ENCODE results near the gene S100A4.
"Not testable (repeated sequence)": the region's sequence is repeated elsewhere in the genome, so short reads cannot be mapped to it uniquely, and the experiment has no call there.

Gene S100A4

DNA sequence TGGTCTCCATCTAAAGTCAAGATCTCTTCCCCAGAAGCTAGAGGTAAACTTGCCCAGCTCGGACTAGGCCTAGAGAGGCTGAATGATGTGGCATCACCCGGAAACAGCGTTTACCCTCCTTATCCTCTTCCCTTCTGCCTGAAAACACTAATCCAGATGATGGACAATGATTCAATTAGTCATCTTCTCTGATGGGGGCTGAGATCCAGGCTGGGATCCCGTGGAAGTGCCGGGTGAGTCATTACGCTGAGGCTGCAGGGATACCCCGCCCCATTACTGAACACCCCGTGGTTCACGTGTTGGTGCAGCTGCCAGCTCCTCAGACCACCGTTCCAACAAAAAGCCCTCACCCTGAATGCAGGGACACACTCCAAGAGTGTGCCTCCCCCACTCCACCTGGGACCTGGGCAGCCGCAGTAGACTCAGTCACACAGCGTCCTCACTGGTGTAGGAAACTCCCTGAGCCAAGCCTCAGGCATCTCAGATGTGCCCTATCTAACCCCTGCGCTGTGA, 11.9 kb downstream of the S100A4 start:
- DNase-seq (ENCODE audit: low spot score): no peak

DNA sequence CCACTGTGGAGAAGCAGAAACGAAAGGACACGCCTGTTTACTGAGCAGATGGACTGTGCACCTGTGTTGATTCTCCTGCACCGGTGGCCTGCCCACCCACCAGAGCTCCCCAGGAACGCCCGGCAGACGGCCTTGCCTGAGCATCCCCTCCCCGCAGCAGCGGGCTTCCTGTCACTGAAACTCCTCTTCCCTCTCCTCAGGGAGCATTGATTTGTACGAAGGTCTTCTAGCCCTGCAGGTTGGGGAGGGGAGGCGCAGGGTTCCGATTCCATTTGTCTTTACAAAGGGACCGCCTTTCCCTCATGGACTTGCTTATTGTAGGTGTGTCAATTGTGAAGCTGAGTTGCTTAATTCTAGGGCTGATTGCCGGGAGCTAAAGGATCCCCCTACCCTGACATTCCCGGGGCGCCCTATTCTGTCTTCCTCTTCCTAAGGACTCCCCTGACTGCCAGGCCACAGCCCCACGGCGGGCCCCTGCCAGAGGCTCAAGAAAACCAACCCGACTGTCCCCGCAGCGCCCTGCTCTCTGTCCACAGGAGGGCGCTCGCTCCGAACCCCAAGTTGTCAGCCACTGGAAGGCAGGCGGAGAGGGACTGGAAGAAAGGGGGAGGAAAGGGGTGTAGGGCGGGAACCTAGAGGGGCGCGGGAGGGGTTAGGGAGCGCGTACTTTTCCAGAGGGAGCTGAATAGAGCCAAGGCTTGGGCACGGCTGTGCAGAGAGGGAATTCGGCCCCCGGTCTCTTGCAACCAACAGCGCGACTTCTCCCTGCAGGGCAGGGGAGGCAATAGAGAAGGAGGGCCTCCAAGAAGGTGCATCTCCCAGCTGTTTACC, 12.6 kb downstream of the S100A4 start:
- DNase-seq (ENCODE audit: low spot score): peak; percentile 93

DNA sequence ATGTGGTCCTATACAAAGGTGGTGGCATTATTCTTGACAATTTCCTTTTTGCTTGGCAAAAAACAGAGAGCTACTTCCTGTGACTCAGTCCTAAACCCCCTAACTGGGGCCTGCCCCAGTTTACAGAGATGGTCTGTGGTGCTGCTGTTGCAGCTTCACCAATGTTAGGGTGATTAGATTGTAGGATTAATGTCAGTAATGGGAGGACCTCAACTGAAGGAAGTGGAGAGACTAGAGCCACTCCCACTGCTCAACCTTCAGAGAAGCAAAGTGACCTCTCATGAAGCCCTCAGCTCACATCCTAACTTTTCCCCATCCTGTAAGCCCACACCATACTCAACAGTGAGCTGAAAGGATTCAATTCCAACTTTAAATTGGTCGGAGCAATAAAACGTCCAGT, 13.4 kb downstream of the S100A4 start:
- peak; percentile 17 for DNase-seq (ENCODE audit: low spot score)

- peak; percentile 30 for DNase-seq (ENCODE audit: low spot score)
Observed at GRCh38 chr1:153531638-153532037, 14.0 kb downstream of the S100A4 start.

GRCh38 chr1:153527683-153528040, 17.9 kb downstream of the S100A4 start:
- DNase-seq (ENCODE audit: low spot score): peak; percentile 29

- DNase-seq (ENCODE audit: low spot score): peak; percentile 23
Observed at GRCh38 chr1:153527023-153527682, 18.5 kb downstream of the S100A4 start.

- DNase-seq (ENCODE audit: low spot score): peak; percentile 40
Observed at GRCh38 chr1:153526132-153526543, 19.5 kb downstream of the S100A4 start.

DNA sequence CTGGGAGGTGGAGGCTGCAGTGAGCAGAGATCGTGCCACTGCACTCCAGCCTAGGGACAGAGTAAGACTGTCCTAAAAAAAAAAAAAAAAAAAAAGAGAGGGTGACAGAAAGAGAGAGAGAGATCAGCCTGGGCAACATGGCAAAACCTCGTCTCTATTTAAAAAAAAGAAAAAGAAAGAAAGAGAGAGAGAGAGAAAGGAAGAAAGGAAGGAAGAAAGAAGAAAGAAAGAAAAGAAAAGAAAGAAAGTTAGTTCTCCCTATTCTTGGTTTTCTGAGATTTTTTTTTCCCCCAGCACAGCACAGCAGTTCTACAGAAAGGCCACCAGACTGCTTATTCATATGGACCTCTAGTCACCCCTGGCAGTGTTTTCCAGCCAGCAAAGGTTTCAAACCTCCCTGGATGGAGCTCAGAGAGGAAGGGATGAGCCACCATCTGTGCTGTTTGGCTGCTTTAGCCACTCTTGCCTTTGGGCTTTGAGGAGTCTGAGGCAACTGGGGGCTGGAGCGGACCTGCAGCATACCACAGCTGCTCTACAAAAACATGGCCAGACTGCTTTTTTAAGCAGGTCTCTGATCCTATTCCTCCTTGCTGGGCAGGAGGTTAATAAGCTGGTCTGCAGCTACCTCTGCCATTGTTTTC, 20.4 kb downstream of the S100A4 start:
- DNase-seq (ENCODE audit: low spot score): peak; percentile 43

DNA sequence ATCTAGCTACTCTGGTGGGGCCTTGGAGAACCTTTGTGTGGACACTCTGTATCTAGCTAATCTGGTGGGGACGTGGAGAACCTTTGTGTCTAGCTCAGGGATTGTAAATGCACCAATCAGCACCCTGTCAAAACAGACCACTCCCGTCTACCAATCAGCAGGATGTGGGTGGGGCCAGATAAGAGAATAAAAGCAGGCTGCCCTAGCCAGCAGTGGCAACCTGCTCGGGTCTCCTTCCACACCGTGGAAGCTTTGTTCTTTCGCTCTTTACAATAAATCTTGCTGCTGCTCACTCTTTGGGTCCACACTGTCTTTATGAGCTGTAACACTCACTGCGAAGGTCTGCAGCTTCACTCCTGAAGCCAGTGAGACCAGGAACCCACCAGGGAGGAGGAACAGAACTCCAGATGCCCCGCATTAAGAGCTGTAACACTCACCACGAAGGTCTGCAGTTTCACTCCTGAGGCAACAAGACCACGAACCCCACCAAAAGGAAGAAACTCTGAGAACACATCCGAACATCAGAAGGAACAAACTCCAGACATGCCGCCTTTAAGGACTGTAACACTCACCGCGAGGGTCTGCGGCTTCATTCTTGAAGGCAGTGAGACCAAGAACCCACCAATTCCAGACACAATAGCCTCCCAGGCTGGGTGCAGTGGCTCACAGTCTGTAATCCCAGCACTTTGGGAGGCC, 23.1 kb downstream of the S100A4 start:
- peak; percentile 4 for DNase-seq (ENCODE audit: low spot score)

DNA sequence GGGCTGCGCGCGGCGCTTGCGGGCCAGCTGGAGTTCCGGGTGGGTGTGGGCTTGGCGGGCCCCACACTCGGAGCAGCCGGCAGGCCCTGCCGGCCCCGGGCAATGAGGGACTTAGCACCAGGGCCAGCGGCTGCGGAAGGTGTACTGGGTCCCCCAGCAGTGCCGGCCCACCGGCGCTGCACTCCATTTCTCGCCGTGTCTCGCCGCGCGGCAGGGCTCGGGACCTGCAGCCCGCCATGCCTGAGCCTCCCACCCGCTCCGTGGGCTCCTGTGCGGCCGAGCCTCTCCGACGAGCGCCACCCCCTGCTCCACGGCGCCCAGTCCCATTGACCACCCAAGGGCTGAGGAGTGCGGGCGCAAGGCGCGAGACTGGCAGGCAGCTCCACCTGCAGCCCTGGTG, 23.8 kb downstream of the S100A4 start:
- peak; percentile 21 for DNase-seq (ENCODE audit: low spot score)

DNA sequence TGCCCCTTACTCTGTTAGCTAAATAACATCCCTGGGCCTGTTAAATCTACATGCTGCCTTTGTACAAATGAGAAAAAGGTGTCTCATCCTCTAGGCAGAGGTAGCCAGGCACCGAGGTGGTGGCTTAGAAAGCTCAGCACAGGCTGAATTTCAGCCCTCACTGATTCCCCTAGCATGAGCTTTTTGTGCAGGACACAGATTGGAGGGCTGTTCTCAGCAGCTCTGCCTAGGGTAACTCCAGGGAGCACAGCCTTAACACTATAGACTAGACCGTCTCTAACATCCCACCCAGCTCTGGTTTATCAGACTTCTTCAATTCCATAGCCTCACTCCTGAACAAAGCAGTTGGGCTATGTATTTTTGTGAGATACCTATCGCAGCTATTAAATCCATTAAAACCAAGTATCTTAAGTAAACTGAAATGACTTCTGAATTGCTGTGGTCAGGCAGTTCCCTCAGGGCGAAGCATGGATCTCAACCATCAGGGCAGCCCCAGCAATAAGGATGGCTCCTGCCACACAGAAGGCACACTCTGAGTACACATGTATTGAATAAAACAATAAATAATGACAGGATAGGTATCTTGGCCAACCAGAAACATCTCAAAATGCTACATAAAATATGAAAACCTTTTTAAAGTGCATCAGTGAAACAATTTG, 24.7 kb downstream of the S100A4 start:
- no peak for DNase-seq (ENCODE audit: low spot score)

GRCh38 chr1:153520137-153520691, 25.4 kb downstream of the S100A4 start:
- DNase-seq (ENCODE audit: low spot score): not testable (repeated sequence)

GRCh38 chr1:153519242-153519641, 26.4 kb downstream of the S100A4 start:
- no peak for DNase-seq (ENCODE audit: low spot score)

- no peak for DNase-seq (ENCODE audit: low spot score)
Observed at GRCh38 chr1:153515504-153516394, 29.9 kb downstream of the S100A4 start.

GRCh38 chr1:153513666-153514065, 31.9 kb downstream of the S100A4 start:
- DNase-seq (ENCODE audit: low spot score): no peak

- no peak for DNase-seq (ENCODE audit: low spot score)
Observed at GRCh38 chr1:153513023-153513422, 32.6 kb downstream of the S100A4 start.

DNA sequence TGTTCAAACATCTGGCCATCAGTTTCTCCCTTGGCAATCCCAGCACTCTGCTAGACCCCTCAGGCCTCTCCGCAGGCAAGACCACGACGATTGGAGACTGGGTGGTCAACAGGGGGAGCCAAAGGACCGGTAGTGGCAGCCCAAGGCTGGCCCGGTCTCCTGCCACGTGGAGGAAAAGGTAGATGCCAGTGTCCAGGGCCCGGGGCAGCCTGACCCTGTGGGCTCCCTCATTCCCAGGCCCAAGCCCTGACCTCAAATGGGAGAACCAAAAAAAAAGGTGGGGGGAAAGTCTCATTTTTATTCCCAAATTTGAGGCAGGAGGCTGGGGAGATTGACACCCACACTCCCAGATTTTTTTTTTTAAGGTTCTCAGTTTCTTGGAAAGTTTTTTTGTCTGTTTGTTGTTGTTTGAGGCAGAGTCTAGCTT, 34.6 kb downstream of the S100A4 start:
- DNase-seq (ENCODE audit: low spot score): peak; percentile 91

DNA sequence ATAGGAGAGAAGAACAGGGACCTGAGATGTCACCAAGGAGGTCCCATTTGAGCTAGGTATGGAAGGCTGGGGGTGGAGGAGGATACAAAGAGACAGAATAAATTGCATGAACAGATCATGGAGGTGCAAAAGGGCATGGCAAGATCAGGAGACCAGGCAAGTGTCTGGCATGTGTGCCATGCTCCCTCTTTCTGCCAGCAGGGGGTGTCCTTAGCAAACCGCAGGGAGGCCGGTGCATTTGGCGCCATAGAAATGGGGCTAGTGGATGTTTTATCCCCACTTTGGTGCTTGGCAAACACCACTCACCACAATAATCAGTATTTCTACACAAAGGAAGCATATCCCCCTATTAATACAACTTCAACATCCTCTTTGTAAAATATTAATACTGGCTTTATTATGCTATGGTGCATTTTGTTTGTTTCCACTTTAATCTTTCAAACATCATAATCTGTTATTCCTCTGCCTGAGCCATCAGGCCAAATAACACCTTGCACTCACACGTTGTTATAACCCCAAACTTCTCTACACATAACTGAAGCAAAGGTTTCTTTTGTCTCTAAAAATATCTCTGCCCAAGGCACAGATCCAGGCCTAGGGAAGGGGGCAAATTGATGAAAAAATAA, 35.8 kb downstream of the S100A4 start:
- DNase-seq (ENCODE audit: low spot score): no peak

- DNase-seq (ENCODE audit: low spot score): no peak
Observed at GRCh38 chr1:153509036-153509435, 36.6 kb downstream of the S100A4 start.

All from ecto neural progenitor cell (in vitro differentiated cells).